Activated CD4-positive, alpha-beta T cell treated with anti-CD3 and anti-CD28 coated beads, Interleukin-2, amount 50 U/mL, for 16 hours (primary cell): ENCODE measurements around the gene AP2A2.
A peak's percentile ranks its signal among the peaks of the same experiment; 100 is the strongest.

Source experiments
- DNase-seq: peaks from one replicate; pipeline ENCODE4 v3.0.0-alpha.2; 2020

AP2A2 gene

DNA sequence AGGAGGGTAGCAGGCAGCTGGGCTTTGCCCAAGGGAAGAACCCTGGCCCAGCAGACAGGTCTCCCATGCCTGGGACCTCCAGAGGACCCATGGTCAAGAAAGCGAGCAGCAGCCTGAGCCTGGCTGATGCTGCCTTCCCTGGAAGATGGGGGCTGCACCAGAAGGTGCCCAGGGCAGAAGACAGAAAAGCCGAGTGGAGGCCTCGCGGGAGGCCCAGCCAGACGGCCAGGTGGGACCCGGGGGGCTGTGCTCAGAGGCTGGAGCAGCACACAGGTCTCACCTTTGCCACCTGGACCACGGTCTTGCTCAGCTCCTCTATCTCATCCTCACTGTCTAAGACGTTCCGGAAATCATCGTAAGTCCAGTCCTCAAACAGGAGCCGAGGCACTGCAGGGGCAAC, 25.9 kb upstream of the AP2A2 start:
- DNase-seq = no peak

DNA sequence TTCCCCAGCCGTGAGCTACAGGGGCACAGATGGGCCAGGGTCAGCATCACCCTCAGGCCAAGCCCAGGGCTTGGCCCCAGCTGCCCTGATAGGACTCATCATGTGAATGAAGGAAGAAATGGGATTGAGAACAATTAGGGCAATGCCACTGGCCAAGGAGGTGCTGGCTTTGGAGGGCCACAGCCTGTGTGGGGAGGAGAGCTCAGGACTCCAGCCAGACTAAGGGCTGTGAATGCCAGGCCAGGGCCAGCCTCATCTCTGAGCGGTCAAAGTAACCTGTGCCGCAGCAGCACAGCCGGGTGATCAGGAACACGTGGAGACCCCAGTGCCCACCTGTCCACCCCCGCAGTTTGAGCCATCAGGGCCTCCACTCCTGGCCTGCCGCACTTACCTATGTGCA, 25.1 kb upstream of the AP2A2 start:
- DNase-seq = no peak

DNA sequence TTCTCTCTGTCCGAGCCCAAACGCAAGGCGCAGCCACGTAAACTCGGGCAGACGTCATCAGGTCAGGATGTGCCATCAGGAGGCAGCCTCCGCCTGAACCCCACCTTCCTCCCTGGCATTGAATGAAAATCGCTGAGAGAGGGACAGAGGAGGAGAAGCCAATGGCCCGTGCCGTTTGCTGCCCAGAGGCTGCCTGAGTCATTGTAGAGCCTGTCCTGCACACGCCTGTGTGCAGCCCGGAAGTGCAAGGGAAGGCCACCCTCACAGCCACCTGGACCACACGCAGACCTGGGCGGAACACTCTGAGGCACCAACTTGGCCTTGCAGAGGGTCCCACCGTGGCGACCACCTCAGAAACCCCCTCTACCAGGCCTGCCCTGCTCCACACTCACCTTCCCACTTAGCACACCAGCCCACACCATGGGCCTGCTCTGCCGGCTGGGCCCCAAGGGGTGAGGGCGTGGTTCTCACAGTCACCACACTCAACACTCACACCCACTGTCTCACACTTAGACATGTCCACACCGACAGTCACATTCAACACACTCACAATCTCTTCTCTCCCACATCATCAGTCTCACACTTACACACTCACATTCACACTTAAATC, 24.1 kb upstream of the AP2A2 start:
- DNase-seq = no peak

DNA sequence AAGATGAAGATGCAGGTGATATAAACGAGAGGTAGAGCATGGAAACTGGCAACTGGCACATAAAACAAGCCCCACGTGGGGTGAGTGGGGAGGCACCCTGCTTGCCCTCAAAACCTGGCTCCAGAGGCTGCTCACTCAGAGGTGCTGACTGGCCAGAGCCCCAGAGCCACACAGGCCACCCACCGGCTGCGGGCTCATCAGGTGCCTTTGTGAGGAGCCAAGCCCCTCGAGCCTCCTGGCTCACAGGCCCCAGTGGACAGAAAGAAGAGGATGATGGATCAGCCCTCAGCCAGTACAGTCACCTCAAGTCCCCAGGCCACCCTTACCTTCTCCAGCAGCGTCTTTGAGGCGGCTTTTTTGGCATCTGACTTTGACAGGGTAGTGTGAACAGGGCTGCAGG, 21.3 kb upstream of the AP2A2 start:
- DNase-seq = no peak

DNA sequence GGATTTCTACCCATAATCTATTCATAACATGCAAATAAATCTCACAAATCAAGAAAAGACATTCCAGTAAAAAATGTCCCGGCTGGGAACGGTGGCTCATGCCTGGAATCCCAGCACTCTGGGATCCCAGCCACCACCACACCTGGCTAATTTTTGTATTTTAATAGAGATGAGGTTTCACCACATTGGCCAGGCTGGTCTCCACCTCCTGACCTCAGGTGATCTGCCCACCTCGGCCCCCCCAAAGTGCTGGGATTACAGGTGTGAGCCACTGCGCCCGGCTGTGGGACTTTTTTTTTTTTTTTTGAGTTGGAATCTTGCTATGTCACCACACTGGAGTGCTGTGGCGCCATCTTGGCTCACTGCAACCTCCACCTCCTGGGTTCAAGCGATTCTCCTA, 19.7 kb upstream of the AP2A2 start:
- DNase-seq = no peak

DNA sequence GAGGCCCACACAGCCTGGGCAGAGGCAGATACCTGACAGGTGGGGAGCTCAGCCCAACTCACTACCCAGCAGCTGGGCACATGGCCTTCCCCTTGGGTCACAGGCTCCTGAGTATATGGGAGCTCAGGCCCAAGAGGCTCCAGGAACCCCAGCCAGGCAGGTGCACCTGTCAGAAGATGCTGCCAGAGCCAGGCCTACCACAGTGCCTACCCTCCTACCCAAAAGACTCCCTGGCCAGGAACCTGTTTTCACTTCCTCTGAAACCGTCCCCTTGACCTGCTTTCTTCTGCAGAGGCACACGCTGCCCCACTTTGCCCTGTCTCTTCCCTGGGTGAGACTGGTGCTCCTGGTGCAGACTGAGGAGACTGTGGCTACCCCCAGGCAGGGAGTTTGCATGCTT, 18.0 kb upstream of the AP2A2 start:
- no peak for DNase-seq

DNA sequence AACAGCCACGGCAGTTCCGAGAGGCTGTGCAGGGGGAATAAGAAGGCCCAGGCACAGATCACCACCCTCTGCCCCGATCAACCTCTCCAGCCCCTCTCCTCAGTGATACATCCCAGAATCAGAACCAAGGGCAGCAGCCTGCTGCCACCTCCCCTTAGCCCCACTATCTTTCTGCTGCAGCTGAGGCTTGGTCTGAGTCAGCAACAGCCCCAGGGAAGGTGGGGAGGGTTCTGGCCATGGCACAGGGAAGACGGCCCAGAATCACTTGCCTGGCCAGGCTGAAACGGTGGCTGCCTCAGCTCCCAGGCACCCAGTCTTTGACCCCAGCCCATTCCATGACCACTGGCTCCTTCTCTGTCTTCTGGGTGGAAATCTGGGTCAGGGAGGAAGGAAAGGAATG, 17.4 kb upstream of the AP2A2 start:
- no peak for DNase-seq

DNA sequence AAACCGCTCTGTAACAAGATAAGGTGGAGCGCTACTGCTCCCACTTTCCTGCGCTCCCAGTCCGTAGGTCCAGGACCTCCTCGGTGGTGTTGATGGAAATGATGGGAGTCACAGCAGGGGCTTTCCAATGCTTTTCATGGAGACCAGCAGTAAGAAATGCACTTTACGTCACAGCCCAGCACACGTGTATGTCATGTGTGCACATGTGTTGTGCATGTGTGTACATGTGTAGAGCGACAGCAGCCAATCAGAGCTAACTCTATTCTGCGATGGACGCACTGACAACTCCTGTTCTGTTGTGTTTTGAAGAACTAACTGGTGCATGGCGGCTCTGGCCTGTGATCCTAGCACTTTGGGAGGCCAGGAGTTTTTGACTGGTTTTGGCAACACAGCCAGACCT, 16.3 kb upstream of the AP2A2 start:
- DNase-seq = no peak

DNA sequence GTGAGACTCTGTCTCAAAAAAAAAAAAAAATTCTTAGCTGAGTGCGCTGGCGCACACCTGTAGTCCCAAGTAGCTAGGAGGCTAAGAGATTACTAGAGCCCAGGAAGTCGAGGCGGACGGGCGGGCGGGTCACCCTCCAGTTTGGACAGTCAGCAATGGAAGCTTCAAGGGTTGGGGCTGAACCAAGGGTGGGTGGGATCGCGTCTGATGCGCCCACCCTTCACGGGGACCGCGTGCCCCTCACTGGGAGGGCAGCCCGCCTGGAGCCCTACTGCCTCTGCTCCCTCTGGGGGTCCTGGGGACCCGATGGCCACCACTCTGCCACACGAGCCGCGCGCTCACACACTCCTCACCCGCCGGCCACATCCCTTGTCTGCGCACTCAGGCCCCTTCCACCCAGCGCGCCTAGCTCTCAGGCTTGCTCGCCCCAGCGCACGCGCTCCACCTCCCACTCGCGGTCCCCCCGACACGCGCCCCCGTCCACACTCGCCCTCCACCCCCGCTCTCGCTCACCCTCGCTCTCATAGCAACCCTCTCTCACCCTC, 15.6 kb upstream of the AP2A2 start:
- no peak for DNase-seq

DNA sequence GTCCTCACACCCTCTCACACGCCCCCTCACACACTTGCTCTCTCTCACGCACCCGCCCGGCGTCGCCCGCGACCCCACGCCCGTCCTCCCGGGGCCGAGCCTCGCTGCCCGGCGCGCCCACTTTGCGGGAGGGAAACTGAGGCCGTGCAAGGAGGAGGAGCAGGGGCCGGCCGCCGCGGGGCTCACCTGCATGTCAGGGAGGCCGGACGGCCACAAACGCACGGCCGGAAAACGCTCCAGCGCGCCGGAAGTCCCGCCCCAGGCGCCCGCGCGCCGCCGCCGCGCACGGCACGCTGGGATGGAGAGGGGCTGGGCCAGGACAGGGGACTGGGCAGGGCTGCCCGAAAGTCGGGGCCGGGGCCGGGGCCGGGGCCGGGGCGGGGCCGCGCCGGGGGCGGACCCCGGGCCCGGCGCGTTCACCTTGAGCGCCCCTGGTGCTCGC, 15.1 kb upstream of the AP2A2 start, which contains the start of gene CHID1:
TSS of gene CHID1 (minus strand) at position 222 of the 442 bp plus-strand sequence. CDS start 5,994 bp downstream, outside the sequence.
- DNase-seq = peak; percentile 93

DNA sequence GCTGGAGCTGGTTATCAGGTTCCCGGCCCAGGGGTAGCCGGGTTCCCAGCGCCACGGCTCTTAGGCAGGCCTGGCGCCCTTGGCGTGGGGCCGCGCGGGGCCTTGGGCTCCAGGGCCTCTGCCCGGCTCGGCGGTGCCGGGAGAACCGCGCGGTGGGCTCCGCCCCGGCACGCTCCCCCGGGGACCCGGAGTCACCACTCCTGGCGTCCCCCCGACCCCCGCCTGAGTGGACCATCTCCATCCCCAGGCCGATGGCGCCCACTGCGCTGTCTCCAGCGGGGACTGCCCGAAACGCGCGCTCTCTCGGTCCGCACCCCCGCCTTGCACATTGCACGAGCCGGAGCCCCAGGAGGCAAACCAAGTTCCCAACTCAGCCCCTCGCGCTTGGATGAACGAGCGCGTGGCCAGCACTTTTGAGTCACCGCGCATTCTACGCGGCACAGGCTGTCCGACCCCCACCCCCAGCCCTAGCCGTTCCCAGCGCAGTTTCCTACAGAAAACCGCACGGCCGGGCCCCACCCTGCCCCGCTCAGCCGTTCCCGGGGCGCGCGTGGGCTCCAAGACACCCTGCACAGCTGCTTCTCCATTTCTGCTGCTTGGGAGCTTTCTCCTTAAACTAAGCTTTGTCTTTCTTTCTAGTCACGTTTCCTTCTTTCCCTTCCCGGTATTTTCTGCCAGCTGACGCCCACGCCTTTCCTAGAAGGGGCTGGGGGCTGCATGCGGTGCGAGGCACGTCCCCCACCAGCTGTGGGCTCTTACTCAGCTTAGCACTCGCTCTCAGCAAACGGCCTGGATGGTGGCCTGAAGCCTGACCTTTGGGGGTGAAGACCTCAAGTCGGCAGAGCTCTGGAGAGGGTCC, 14.4 kb upstream of the AP2A2 start:
- peak; percentile 35 for DNase-seq

DNA sequence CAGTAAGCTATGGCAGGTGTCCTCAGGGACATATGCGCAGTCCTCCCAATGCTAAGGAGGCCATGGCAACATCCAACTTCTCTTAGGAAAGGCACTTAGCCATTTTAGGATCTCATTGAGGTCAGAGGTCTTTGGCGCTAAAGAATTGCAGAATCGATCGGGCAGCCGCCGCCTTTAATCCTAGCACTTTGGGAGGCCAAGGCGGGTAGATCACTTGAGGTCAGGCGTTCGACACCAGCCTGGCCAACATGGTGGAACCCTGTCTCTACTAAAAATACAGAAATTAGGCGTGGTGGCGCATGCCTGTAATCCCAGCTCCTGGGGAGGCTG, 13.8 kb upstream of the AP2A2 start:
- DNase-seq = no peak

DNA sequence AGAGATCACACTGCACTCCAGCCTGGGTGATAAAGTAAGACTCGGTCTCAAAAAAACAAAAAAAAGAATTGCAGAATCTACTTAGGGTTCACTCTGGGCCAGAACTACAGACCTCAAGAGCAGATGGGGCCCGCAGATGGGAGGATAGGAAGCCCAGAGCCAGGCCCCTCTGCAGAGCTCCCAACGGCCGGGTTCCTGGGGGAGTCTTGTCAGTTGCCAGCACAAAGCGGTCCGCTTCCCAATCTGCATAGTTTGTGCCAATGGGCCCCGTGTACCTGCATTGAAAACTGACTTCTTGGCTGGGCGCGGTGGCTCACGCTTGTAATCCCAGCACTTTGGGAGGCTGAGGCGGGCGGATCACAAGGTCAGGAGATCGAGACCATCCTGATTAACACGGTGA, 13.4 kb upstream of the AP2A2 start:
- DNase-seq = no peak

DNA sequence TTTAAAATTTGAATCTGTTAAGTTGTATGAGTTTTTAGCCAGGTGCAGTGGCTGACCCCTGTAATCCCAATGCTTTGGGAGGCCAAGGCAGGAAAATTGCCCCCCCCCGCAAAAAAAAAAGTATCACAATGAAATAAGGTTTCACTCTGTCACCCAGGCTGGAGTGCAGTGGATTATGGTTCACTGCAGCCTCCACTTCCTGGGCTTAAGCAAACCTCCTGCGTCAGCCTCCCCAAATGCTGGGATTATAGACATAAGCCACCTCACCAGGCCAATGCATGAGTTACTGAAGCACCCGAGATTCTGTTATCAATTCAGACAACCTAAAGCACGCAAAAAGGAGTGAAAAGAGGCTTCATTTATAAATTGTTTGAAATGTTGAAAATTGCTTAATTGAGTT, 12.6 kb upstream of the AP2A2 start:
- DNase-seq = no peak

DNA sequence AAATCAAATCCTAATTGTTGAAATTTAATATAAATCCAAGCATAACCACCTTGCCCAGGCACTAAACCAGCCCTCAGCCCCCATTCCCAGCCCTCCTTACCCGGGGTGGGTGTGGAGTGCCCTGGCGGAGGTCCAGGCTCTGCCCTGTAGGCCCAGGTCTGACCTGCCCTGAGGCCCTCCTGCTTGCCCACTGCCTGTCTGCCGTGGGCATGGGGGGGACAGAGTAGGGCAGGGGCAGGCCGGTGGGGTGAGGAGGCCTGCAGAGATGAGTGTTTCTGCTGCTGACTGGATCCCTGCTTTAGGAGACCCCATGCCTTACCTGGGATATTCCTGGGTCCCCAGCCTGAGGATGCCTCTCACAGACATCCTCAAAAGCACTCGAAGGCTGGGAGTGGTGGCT, 11.5 kb upstream of the AP2A2 start:
- no peak for DNase-seq

DNA sequence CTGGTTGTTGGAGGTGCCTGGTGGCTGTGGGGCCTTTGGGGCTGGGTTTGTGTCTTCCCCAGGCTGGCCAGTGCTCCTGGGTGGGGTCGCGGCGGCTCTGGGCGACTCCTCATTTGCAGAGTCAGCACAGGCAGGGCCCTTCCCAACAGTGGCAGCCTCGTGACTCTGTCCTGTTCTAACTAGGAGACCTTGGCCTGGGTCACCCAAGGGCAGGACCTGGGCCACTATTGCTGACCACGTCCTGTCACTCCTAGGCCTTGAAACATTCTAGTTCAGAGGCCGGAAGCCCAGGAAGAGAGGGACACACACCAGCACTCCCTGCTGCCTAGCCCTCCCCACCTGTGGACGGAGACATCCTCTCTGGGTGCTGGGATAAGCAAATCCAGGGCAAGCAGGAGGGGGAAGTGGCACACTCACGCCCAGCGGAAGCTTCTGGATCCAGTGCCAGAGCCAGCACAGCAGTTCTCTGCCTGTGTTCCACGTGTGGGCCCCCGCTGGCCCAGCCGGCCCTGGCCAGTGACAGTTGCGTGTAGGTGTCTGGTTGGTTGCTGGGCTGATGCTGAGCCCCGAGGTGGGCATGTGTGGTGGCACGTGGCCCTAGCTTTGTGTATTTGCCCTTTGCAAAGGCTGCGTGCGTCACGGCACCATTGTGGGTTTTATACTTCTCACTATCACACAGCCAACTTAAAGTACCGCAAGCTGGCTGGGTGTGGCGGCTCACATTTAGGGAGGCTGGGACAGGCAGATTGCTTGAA, 10.7 kb upstream of the AP2A2 start:
- no peak for DNase-seq

DNA sequence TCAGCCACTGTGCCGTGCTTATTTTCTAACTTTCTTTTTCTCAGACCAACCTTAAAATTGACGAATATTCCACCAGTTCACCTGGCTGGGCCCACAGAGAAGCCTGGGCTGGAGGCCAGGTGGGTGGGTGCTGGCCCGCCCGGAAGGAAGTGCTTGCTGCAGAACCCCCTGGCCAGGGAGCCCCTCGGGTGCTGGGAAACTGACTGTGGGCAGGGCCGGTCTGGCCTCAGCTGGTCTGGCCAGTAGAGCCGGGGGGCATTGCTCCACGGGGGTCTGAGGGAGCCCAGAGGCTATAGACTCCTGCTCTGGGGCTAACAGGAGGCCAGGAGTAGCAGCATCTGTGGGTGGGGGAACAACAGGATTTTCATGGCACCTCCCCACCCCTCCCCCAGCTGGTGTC, 8.2 kb upstream of the AP2A2 start:
- no peak for DNase-seq

DNA sequence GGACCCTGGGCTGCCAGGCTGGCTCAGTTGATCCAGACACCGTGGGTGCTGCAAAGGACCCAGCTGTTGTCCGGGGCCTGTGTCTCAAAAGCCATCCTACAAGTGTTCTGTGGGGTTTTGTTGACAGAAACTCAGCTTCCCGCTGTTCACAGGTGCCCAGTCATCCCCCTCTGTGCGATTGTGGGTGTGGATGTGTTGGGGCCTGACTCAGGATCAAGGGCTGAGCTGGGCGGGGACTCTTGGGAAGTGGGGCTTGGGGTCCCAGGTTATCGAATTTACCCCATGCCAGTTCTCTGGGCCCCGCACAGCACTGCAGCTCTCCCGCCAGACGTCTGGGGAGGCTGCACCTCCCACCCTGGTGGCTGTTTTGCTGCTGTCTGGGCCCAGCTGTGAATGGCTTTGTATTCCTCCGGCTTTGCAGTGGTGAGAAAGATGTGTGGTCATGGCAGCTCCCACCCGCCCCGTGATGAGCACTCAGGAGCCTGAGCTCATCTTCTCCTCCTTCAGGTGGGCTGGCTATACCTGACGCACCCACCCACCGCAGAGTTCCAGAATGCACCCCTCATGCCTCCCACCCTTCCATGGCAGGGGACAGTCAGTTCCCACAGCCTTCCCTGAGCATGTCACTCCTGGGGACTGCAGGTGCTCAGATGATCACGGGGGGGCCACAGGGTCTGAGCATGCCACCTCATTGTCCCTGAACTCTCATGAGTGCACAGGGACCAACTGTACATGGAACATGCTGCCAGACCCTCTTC, 3.6 kb upstream of the AP2A2 start:
- no peak for DNase-seq

DNA sequence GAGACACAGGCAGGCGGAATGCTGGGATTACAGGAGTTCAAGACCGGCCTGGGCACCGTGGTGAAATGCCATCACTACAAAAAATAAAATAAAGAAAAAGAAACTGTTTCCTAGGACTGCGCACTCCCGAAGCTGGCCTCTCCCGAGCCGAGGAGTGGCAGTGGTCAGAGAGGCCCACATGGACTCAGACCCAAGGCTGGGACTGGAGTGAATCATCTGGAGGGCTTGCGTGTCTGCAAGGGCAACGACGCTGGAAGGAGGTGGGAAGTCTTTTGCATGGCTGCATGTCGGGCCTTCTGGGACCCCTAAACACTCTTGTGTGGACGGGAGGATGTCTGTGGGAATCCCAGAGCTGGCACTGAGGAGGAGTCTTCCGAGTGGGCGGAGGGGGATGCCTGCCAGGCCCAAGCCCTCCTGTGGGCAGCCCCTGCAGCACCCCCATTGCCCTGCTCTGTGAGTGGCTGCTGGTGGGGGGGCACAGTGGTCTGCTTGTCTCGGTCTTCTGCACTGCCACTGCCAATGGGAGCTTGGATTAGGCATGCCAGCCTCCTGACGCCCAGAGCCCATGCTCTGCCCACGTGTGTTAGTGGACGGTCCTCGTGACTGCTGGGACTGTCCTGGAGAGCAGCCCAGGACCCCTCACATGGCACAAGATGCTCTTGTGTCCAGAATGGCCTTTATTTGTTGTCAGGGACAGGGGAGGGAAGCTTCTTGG, 1.8 kb upstream of the AP2A2 start:
- no peak for DNase-seq

DNA sequence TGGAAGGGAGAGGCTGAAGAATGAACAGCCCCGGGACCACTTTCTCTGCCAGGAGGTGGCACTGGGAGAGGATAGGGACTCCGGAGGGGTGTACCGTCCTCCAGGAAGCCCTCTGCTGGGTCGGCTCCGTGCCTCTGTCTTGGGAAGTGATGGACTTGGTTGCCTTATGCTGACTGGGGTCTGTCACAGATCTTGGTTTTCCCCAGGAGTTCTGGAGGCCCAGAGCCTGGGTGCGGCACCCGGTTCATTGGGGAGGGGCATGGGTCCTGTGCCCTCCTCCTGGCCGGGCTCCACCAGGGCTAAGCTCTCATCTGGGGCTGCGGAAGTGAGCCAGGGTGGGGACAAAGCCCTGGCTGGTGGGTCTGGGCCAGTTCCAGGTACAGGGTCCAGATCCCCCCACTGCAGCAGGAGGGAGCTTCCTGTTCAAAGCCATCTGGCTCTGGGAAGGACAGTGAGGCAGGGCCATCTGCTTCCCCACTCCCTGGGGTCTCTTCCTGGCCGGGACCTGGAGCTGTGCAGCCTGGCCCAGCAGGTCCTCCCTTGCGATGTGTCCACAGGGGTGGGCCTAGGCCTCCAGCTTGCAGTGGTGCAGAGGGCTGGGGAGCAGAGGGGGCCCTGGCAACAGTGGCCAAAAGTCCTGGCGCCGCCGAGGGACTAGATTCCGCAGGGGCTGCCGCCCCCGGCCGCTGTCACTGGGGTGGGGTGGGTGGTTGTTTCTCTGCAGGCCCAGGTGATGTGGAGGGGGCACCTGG, 1.1 kb upstream of the AP2A2 start:
- no peak for DNase-seq

DNA sequence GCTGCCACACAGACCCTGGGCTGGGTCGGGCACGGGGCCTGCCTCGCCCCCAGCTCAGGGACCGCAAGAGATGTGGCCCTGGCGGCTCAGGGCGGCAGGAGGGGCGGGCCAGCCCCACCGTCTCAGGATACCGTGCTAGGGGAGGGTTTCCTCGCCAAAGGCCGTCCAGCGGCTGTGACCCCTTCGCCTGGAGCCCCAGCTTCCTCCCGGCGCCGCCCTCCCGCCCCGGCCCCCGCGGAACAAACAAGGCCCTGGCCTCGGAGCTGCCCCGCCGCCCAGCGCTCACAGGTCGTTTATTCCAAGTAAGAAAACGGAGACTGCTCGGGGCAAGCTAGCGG, 543 bp upstream of the AP2A2 start:
- DNase-seq = no peak
